MM.1S (cell line): ENCODE results near the gene NAPG.

Experiments
- DNase-seq: peaks from one replicate; pipeline ENCODE4 v3.0.0-alpha.2; 2015
- H2AFZ ChIP-seq: fragments of 300-600 bp; sonication (generic); 2 replicates; pipeline ENCODE4 v1.6.0; 2016; ENCODE audit warnings: antibody characterized with exemption, low read length
- H3F3A ChIP-seq: fragments of 300-600 bp; sonication (generic); 2 replicates; pipeline ENCODE4 v1.6.1; 2016; ENCODE audit warnings: mild to moderate bottlenecking, antibody characterized with exemption, low read length, moderate library complexity, mixed read lengths; ENCODE audit not compliant: insufficient read depth
- H3K27ac ChIP-seq: fragments of 300-600 bp; sonication (generic); 2 replicates; pipeline ENCODE4 v1.5.1; 2016; ENCODE audit warnings: mild to moderate bottlenecking, low read length
- H3K27me3 ChIP-seq: fragments of 300-600 bp; sonication (generic); replicated peaks from 2 replicates; pipeline ENCODE4 v1.6.0; 2016; ENCODE audit warnings: low read length; ENCODE audit not compliant: insufficient read depth
- H3K36me3 ChIP-seq: fragments of 300-600 bp; sonication (generic); replicated peaks from 2 replicates; pipeline ENCODE4 v1.6.1; 2016; ENCODE audit warnings: mild to moderate bottlenecking, low read length, mixed read lengths; ENCODE audit not compliant: insufficient read depth
- H3K4me1 ChIP-seq: fragments of 300-600 bp; sonication (generic); 2 replicates; pipeline ENCODE4 v1.6.1; 2016; ENCODE audit warnings: low read length, mixed read lengths
- H3K4me2 ChIP-seq: fragments of 300-600 bp; sonication (generic); 2 replicates; pipeline ENCODE4 v1.6.0; 2016; ENCODE audit warnings: low read depth, low read length
- H3K4me3 ChIP-seq: fragments of 300-600 bp; sonication (generic); 2 replicates; pipeline ENCODE4 v1.5.1; 2016; ENCODE audit warnings: low read length, mixed read lengths
- H3K79me2 ChIP-seq: fragments of 300-600 bp; sonication (generic); 2 replicates; pipeline ENCODE4 v1.6.1; 2016; ENCODE audit warnings: mixed run types, low read length, mixed read lengths
- H3K9ac ChIP-seq: fragments of 300-600 bp; sonication (generic); 2 replicates; pipeline ENCODE4 v1.6.1; 2016; ENCODE audit warnings: low read length, mixed read lengths
- H3K9me2 ChIP-seq: fragments of 300-600 bp; sonication (generic); replicated peaks from 2 replicates; pipeline ENCODE4 v1.6.1; 2016; ENCODE audit warnings: mild to moderate bottlenecking, low read length, mixed read lengths; ENCODE audit not compliant: insufficient read depth
- H3K9me3 ChIP-seq: fragments of 300-600 bp; sonication (generic); replicated peaks from 2 replicates; pipeline ENCODE4 v1.6.1; 2016; ENCODE audit warnings: mild to moderate bottlenecking, low read length, mixed read lengths; ENCODE audit not compliant: insufficient read depth
- H4K20me1 ChIP-seq: fragments of 300-600 bp; sonication (generic); 2 replicates; pipeline ENCODE4 v1.6.1; 2016; ENCODE audit warnings: mild to moderate bottlenecking, low read length, moderate library complexity, mixed read lengths; ENCODE audit not compliant: insufficient read depth
- CTCF ChIP-seq: fragments of 300-600 bp; sonication (generic); IDR thresholded peaks from 2 replicates; pipeline ENCODE4 v1.5.1; 2016; ENCODE audit warnings: antibody characterized with exemption, low read length, mixed read lengths
- EZH2 ChIP-seq: fragments of 300-600 bp; sonication (generic); optimal IDR thresholded peaks from 2 replicates; pipeline ENCODE3; 2017; ENCODE audit warnings: low read depth, mild to moderate bottlenecking, antibody characterized with exemption, low read length, mixed read lengths
- EZH2phosphoT487 ChIP-seq: fragments of 300-600 bp; sonication (generic); IDR thresholded peaks from 2 replicates; pipeline ENCODE4 v1.6.1; 2018; ENCODE audit warnings: antibody characterized with exemption, low read length

The NAPG gene

GRCh38 chr18:10482985-10483949 is 42.6 kb upstream of the NAPG start:
- H3K9ac ChIP-seq, result no peak overlapping the region
- H4K20me1 ChIP-seq, result no peaks in the 10 kb centered on the region
- H3K27me3 ChIP-seq, result no peaks in the 10 kb centered on the region
- H3K4me3 ChIP-seq, result no peak overlapping the region
- no peaks in the 10 kb centered on the region for H3K9me2 ChIP-seq
- H3K27ac ChIP-seq, result no peak overlapping the region
- TF ChIP-seq CTCF (no peak), EZH2 (no peak), EZH2phosphoT487 (no peak)
- no peak overlapping the region for H3K4me2 ChIP-seq
- H3F3A ChIP-seq, result no peaks in the 10 kb centered on the region
- no peaks in the 10 kb centered on the region for H3K79me2 ChIP-seq
- H3K36me3 ChIP-seq, result no peaks in the 10 kb centered on the region
- no peaks in the 10 kb centered on the region for H3K9me3 ChIP-seq
- no peak overlapping the region for H2AFZ ChIP-seq
- no peaks in the 10 kb centered on the region for H3K4me1 ChIP-seq
- DNase-seq, result no peak

GRCh38 chr18:10485475-10485874 is 40.4 kb upstream of the NAPG start:
- H2AFZ ChIP-seq, result no peak overlapping the region
- H3K36me3 ChIP-seq, result no peaks in the 10 kb centered on the region
- no peak overlapping the region for H3K9ac ChIP-seq
- no peak for TF ChIP-seq CTCF
- TF ChIP-seq EZH2, result no peak
- no peak for TF ChIP-seq EZH2phosphoT487
- no peaks in the 10 kb centered on the region for H4K20me1 ChIP-seq
- no peaks in the 10 kb centered on the region for H3F3A ChIP-seq
- H3K4me2 ChIP-seq, result no peak overlapping the region
- H3K27me3 ChIP-seq, result no peaks in the 10 kb centered on the region
- no peak overlapping the region for H3K27ac ChIP-seq
- no peaks in the 10 kb centered on the region for H3K9me3 ChIP-seq
- no peaks in the 10 kb centered on the region for H3K9me2 ChIP-seq
- H3K4me1 ChIP-seq, result peaks cover 2% of the 10 kb centered on the region; the same call in 1 of the 2 replicates
- no peaks in the 10 kb centered on the region for H3K79me2 ChIP-seq
- no peak overlapping the region for H3K4me3 ChIP-seq
- no peak for DNase-seq

- Histone ChIP-seq H3K4me3 (no peak overlapping the region), H3K9me2 (no peaks in the 10 kb centered on the region), H3F3A (no peaks in the 10 kb centered on the region), H3K4me2 (no peak overlapping the region), H3K9me3 (no peaks in the 10 kb centered on the region), H4K20me1 (no peaks in the 10 kb centered on the region), H3K27me3 (no peaks in the 10 kb centered on the region), H3K79me2 (no peaks in the 10 kb centered on the region), H3K4me1 (peaks cover 3% of the 10 kb centered on the region; the same call in 1 of the 2 replicates), H3K36me3 (no peaks in the 10 kb centered on the region), H2AFZ (no peak overlapping the region), H3K27ac (no peak overlapping the region), H3K9ac (no peak overlapping the region)
- no peak for DNase-seq
- no peak for TF ChIP-seq EZH2phosphoT487
- no peak for TF ChIP-seq CTCF
- no peak for TF ChIP-seq EZH2
Measured at GRCh38 chr18:10486362-10486761, 39.5 kb upstream of the NAPG start.
